Subcutaneous preadipocyte (primary cell): ENCODE measurements around the gene SCGB1D4. TPM values are rescaled to one million over a fixed set of nuclear protein-coding genes. Genes with fewer than 3 reads are reported as not detected.

Experiments used
- total RNA-seq: library from RNA; depleted of rRNA; stranded (reverse); fragments of >200 nt; gene quantifications from 2 replicates; pipeline ENCODE4 v1.2.3, GENCODE V29; 2012

Gene SCGB1D4, protein sequence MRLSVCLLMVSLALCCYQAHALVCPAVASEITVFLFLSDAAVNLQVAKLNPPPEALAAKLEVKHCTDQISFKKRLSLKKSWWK
- not detected in 2 replicates for total RNA-seq

DNA sequence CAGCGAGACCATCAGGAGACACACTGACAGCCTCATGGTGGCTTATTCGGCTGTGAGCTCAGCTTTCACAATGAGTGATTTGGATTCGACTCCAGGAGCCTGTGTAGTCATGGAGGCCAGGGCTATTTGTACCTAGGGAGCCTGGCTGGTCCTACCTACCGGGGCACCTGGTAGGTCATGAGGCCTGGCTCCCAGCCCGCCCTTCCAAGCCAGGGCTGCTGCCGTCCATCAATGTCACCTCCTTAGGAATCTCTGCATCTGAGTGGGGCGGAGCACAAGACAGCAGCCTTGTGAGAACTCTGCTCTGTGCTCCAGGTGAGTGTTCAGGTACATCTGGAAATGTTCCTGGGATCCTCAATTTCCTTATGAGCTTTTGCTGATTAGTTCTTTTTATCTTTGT lies at the start of gene SCGB1D4:
Gene SCGB1D4, minus strand, starts transcription at position 101 of the 400 bp plus-strand sequence. Its CDS starts 65 bp downstream, at position 36.

DNA sequence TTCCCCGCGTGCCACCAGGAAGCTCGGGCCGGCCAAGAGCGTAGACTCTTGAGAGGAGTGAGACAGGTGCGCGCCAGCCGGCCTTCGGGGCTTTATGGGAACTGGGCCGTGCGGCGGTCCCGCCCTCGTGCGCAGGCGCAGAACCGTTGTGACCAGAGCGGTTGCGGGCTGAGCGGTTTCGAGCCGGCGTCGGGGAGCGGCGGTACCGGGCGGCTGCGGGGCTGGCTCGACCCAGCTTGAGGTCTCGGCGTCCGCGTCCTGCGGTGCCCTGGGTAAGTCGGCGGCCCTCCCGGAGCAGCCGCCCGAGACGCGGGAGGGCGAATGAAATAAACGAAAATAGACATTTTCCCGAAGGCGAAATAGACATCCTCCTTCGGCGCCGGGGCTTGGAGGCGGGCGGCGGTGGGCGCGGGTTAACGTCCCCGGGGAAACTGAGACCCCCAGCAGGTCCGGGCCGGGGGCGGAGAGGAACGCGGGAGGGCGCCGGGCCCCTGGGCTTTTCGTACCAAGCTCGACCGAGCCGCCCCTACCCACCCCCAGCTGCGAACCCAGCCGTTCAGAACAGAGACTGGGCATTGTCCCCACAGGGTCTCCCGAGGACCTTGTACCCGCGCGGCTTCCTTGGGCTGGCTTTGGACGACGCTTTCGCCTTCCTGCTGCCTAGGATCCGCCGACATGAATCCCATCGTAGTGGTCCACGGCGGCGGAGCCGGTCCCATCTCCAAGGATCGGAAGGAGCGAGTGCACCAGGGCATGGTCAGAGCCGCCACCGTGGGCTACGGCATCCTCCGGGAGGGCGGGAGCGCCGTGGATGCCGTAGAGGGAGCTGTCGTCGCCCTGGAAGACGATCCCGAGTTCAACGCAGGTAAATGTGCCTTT lies 38.7 kb upstream of the SCGB1D4 start, which contains the start of gene ASRGL1:
Gene ASRGL1, plus strand, starts transcription at position 146 of the 879 bp plus-strand sequence. Its CDS starts 530 bp downstream, at position 676.

DNA sequence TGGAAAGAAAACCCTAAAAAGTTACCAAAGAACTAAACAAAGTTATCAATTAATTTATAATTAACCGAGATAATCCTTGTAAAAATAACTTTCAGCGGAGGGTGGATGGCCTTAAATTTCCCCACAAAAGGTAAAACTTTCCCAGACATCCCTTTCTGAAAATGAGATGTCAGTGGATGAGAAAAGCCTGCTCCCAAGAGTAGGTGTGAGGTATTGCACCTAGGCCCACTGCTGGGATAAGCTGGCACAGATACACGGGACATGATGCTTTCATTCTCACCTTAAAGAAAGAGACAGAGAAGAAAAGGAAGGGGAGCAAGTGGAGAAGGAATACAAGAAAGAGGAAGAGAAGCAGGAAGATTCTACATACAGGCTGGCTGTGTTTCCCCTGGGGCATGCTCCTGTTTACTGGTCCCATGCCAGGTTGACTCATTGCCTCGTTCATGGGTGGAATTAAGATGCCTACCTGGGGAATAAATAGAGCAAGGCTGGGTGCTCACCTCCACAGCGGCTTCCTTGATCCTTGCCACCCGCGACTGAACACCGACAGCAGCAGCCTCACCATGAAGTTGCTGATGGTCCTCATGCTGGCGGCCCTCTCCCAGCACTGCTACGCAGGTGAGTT lies 29.1 kb downstream of the SCGB1D4 start, which contains the start of gene SCGB2A2:
Gene SCGB2A2, plus strand, starts transcription at position 505 of the 625 bp plus-strand sequence. Its CDS starts 59 bp downstream, at position 564.

Other genes with a start within 250 kb of the SCGB1D4 start
- 34.9 and 55.5 TPM in 2 replicates for gene INCENP, start 175.1 kb downstream of the SCGB1D4 start, total RNA-seq
- not detected in 2 replicates for gene SCGB1D1, start 108.9 kb downstream of the SCGB1D4 start, total RNA-seq
- not detected in 2 replicates for gene SCGB2A1, start 90.4 kb downstream of the SCGB1D4 start, total RNA-seq
- not detected in 2 replicates for gene SCGB1D2, start 56.8 kb downstream of the SCGB1D4 start, total RNA-seq
- not detected in 2 replicates for gene SCGB2A2, start 28.9 kb downstream of the SCGB1D4 start, total RNA-seq
- gene ASRGL1, start 38.4 kb upstream of the SCGB1D4 start, total RNA-seq = not detected in 2 replicates
- not detected in 2 replicates for gene SCGB1A1, start 120.0 kb upstream of the SCGB1D4 start, total RNA-seq
- 800 and 1,162 TPM in 2 replicates for gene AHNAK, start 247.7 kb upstream of the SCGB1D4 start, total RNA-seq